Body of pancreas (tissue), 4 donors: ENCODE results near the gene KIF18A. TPM values are rescaled to one million over a fixed set of nuclear protein-coding genes. Genes with fewer than 3 reads are reported as not detected.

Experiments used
- ATAC-seq: fragments of 150-250 bp; one replicate; pipeline ENCODE4 v1.9.1; 2016
- DNase-seq, 4 donors: peaks; one replicate each; pipeline ENCODE4 v3.0.0-alpha.2; 2019
- H3K27ac ChIP-seq, 4 donors: fragments of 200-600 bp; sonication (generic); 1 replicate in 3 of 4; 2 replicates in 1 of 4; pipeline versions ENCODE4 v1.5.1 to v1.6.1; 2016 to 2019; ENCODE audit warnings: mild to moderate bottlenecking in 1 of 4, mixed read lengths in 1 of 4, moderate library complexity in 1 of 4
- H3K27me3 ChIP-seq, 2 donors: fragments of 200-600 bp; sonication (generic); one replicate each; pipeline ENCODE4 v1.6.0; 2016; ENCODE audit warnings: mild to moderate bottlenecking in 1 of 2
- H3K36me3 ChIP-seq, 2 donors: fragments of 200-600 bp; sonication (generic); replicated peaks in 1 of 2; 2 replicates each; pipeline ENCODE4 v1.5.1; 2016; ENCODE audit warnings: low read depth in 2 of 2; ENCODE audit not compliant: insufficient read depth in 1 of 2
- H3K4me1 ChIP-seq: fragments of 200-600 bp; sonication (generic); one replicate; pipeline ENCODE4 v1.6.0; 2016
- H3K4me3 ChIP-seq, 2 donors: fragments of 200-600 bp; sonication (generic); 1 replicate in 1 of 2; 2 replicates in 1 of 2; pipeline ENCODE4 v1.5.1; 2016 to 2019
- H3K9me3 ChIP-seq, 3 donors: fragments of 200-600 bp; sonication (generic); 1 replicate in 2 of 3; 2 replicates in 1 of 3; pipeline ENCODE4 v1.5.1; 2016
- CTCF ChIP-seq, 7 experiments: fragments of 450-650 bp in 4 of 7; fragments of 200-600 bp in 3 of 7; sonication (generic) in 3 of 7; IDR thresholded peaks; one replicate each; pipeline ENCODE4 v1.5.1; 2016 to 2019; ENCODE audit warnings: antibody characterized with exemption in 7 of 7
- POLR2A ChIP-seq, 3 donors: fragments of 450-650 bp; IDR thresholded peaks; one replicate each; pipeline ENCODE4 v1.6.1; 2016; ENCODE audit warnings: antibody characterized with exemption in 3 of 3, mild to moderate bottlenecking in 2 of 3
- WGBS, 2 donors: methylation state at CpG; one replicate each; pipeline ENCODE4 v1.1.5; 2017; 5-methylcytosine and 5-hydroxymethylcytosine counted together
- intact Hi-C: fragments of 100-400 bp; cut with DNase I; formaldehyde crosslinking; loops from one replicate; pipeline ENCODE4 v1.15.1; 2023
- total RNA-seq, 2 donors: library from RNA; depleted of rRNA; stranded (reverse); fragments of >200 nt; gene quantifications; one replicate each; pipeline ENCODE4 v1.1.0, GENCODE V29; 2016

The KIF18A gene
- under 1 TPM in 1 of 2 donors, not detected in 1; 0.52 TPM for total RNA-seq

- WGBS, 2 donors: 0% methylated on average over 35 to 38 of the region's 38 CpGs
- H3K9me3 ChIP-seq: no peaks in the 10 kb centered on the region
- peak; percentile 98 for ATAC-seq
- H3K36me3 ChIP-seq: no peaks in the 10 kb centered on the region
- DNase-seq: peak; percentile 100
- peak; percentile 41 to 94 (median 92) for TF ChIP-seq POLR2A (IDR thresholded peaks at IDR 0.05)
- TF ChIP-seq CTCF (IDR thresholded peaks at IDR 0.05): peak in 2 of 7 experiments; percentile 7 to 9
- peak within 1 kb of the TSS in 1 of 2 donors; percentile 50 for H3K4me3 ChIP-seq
- H3K4me1 ChIP-seq: peaks cover 35% of the 10 kb centered on the region
- intact Hi-C loops: no loop called here
- no peaks in the 10 kb centered on the region for H3K27me3 ChIP-seq
- H3K27ac ChIP-seq: peak within 1 kb of the TSS; percentile 57 to 81 (median 76)
These were observed at the start of gene KIF18A, which contains the start of gene METTL15 for GRCh38 chr11:28107750-28108618. KIF18A (minus strand) TSS chr11:28108156; CDS start chr11:28097947, 10,209 bp downstream. METTL15 (plus strand) TSS chr11:28108388; CDS start chr11:28113335, 4,947 bp downstream.

- WGBS, 2 donors: 95 to 100% methylated on average over 2 of the region's 2 CpGs
- Histone ChIP-seq H3K27me3 (no peaks in the 10 kb centered on the region), H3K4me3 (no peak overlapping the region), H3K9me3 (no peaks in the 10 kb centered on the region), H3K27ac (no peak overlapping the region), H3K4me1 (no peaks in the 10 kb centered on the region), H3K36me3 (peaks cover 0 to 3% of the 10 kb centered on the region in 2 donors)
- DNase-seq (no peak), ATAC-seq (no peak)
- no peak for TF ChIP-seq POLR2A (IDR thresholded peaks at IDR 0.05)
- no peak for TF ChIP-seq CTCF (IDR thresholded peaks at IDR 0.05)
- intact Hi-C loops: no loop called here
These were observed 45.6 kb upstream of the KIF18A start for GRCh38 chr11:28153586-28153985.

- WGBS, 2 donors: 94 to 97% methylated on average over 2 of the region's 2 CpGs
- no peaks in the 10 kb centered on the region for H3K9me3 ChIP-seq
- no peaks in the 10 kb centered on the region for H3K27me3 ChIP-seq
- H3K4me1 ChIP-seq: no peaks in the 10 kb centered on the region
- ATAC-seq: no peak
- no peak for DNase-seq
- intact Hi-C loops: no loop called here
- H3K4me3 ChIP-seq: no peak overlapping the region
- H3K27ac ChIP-seq: no peak overlapping the region
- no peaks in the 10 kb centered on the region for H3K36me3 ChIP-seq
- TF ChIP-seq CTCF (IDR thresholded peaks at IDR 0.05): no peak
- TF ChIP-seq POLR2A (IDR thresholded peaks at IDR 0.05): no peak
These were observed 44.8 kb upstream of the KIF18A start for GRCh38 chr11:28152743-28153142.

GRCh38 chr11:28146123-28146751 is 38.3 kb upstream of the KIF18A start:
- ATAC-seq: peak; percentile 77
- Histone ChIP-seq H3K27ac (peak overlapping the region in 1 of 4 donors; percentile 56), H3K27me3 (no peaks in the 10 kb centered on the region), H3K4me1 (no peaks in the 10 kb centered on the region), H3K9me3 (no peaks in the 10 kb centered on the region), H3K36me3 (no peaks in the 10 kb centered on the region), H3K4me3 (no peak overlapping the region)
- peak in 1 of 4 donors; percentile 18 for DNase-seq
- intact Hi-C loops: no loop called here
- WGBS, 2 donors: 55 to 71% methylated on average over 2 of the region's 2 CpGs
- TF ChIP-seq POLR2A (IDR thresholded peaks at IDR 0.05): no peak
- TF ChIP-seq CTCF (IDR thresholded peaks at IDR 0.05): no peak
